ENCODE data around the gene RAE1. TPM values are rescaled to one million over a fixed set of nuclear protein-coding genes. Genes with fewer than 3 reads are reported as not detected.

Gene RAE1, protein sequence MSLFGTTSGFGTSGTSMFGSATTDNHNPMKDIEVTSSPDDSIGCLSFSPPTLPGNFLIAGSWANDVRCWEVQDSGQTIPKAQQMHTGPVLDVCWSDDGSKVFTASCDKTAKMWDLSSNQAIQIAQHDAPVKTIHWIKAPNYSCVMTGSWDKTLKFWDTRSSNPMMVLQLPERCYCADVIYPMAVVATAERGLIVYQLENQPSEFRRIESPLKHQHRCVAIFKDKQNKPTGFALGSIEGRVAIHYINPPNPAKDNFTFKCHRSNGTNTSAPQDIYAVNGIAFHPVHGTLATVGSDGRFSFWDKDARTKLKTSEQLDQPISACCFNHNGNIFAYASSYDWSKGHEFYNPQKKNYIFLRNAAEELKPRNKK
- polyA plus RNA-seq, result 10 to 100 TPM in 1 of 2 donors, 1 to 10 TPM in 1; 8.6 to 25.0 TPM

DNA sequence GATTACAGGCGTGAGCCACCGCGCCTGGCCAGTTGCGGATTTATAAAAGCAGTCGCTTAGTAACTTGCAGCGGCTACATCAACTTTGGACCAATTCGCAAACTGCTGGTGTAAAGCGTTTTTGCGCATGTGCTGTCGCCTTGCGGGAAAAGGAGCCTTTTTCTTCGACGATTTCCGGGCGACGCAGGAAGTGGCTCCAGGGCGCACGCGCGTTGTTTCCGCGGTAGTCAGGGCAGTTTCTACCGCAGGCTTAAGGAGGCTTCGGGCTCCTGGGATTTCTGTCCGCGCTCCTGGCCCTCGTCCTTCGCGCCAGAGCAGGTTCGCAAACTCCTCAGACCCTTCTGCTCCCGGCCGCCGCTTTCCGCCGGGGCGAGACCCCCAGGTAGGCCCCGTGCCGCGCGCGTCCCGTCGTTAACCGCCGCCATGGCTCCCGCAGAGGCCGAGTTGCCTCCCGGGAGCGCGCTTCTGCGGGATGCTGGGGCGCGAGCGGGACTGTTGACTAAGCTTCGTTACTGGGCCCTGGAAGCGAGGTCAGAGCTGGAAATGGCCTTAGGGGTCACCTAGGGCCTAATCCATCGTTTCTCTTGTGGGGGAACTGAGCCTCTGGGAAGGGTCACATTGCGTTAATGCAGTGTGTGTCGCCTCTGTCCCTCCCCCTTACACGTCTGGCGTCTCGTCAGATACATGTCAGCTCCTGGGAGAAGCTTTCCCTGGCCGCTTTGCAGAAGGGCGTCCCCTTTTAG lies at the start of gene RAE1:
Gene RAE1 (plus strand): TSS at position 214 of the 742 bp plus-strand sequence. CDS start 2,784 bp downstream, outside the sequence.
- peak within 1 kb of the TSS; percentile 98 for H3K4me3 ChIP-seq (ENCODE audit: low read depth in 1 of 2, low read length in 2 of 2)
- peaks cover 2 to 6% of the 10 kb centered on the region in 2 donors for H3K4me1 ChIP-seq (ENCODE audit: control insufficient read depth in 2 of 2, insufficient read depth in 2 of 2, low read length in 1 of 2)
- H3K36me3 ChIP-seq (ENCODE audit: control insufficient read depth in 2 of 2, insufficient read depth in 2 of 2, low read length in 1 of 2), result peaks cover 4 to 5% of the 10 kb centered on the region in 2 donors
- H3K9me3 ChIP-seq (ENCODE audit: control insufficient read depth in 2 of 2, insufficient read depth in 1 of 2, low read depth in 1 of 2, low read length in 1 of 2), result no peaks in the 10 kb centered on the region
- WGBS, 2 donors, result 0% methylated on average over 64 of the region's 64 CpGs
- H3K27ac ChIP-seq (ENCODE audit: low read depth in 2 of 2, low read length in 1 of 2), result peak within 1 kb of the TSS; percentile 80 to 95
- no peaks in the 10 kb centered on the region for H3K27me3 ChIP-seq (ENCODE audit: control insufficient read depth in 1 of 2, insufficient read depth in 2 of 2, low read length in 2 of 2)

DNA sequence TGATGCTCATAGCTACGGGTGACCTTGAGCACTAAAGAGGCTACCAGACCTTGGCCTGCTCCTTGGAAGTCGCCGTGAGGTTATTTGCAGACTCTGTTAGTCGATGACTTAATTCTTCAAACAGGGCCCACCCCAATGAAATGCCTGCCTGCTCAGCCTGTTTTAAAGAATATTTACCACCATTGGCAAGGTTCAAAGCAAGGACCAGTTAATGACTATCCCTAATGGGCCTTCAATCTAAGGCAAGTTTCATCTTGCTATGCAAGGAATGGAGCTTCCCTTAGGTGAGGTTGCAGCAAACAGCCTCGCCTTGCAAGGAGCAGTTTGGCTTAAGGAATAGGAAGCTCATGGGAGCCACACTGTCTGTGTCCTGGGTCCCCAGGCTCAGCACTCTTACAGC lies 44.3 kb upstream of the RAE1 start:
- Histone ChIP-seq H3K27me3 (ENCODE audit: control insufficient read depth in 1 of 2, insufficient read depth in 2 of 2, low read length in 2 of 2) (no peaks in the 10 kb centered on the region), H3K9me3 (ENCODE audit: control insufficient read depth in 2 of 2, insufficient read depth in 1 of 2, low read depth in 1 of 2, low read length in 1 of 2) (no peaks in the 10 kb centered on the region), H3K27ac (ENCODE audit: low read depth in 2 of 2, low read length in 1 of 2) (peak overlapping the region; percentile 58 to 75), H3K36me3 (ENCODE audit: control insufficient read depth in 2 of 2, insufficient read depth in 2 of 2, low read length in 1 of 2) (no peaks in the 10 kb centered on the region), H3K4me1 (ENCODE audit: control insufficient read depth in 2 of 2, insufficient read depth in 2 of 2, low read length in 1 of 2) (peaks cover 3 to 10% of the 10 kb centered on the region in 2 donors), H3K4me3 (ENCODE audit: low read depth in 1 of 2, low read length in 2 of 2) (no peak overlapping the region)
- WGBS, 2 donors, result 50 to 59% methylated on average over 5 of the region's 5 CpGs

DNA sequence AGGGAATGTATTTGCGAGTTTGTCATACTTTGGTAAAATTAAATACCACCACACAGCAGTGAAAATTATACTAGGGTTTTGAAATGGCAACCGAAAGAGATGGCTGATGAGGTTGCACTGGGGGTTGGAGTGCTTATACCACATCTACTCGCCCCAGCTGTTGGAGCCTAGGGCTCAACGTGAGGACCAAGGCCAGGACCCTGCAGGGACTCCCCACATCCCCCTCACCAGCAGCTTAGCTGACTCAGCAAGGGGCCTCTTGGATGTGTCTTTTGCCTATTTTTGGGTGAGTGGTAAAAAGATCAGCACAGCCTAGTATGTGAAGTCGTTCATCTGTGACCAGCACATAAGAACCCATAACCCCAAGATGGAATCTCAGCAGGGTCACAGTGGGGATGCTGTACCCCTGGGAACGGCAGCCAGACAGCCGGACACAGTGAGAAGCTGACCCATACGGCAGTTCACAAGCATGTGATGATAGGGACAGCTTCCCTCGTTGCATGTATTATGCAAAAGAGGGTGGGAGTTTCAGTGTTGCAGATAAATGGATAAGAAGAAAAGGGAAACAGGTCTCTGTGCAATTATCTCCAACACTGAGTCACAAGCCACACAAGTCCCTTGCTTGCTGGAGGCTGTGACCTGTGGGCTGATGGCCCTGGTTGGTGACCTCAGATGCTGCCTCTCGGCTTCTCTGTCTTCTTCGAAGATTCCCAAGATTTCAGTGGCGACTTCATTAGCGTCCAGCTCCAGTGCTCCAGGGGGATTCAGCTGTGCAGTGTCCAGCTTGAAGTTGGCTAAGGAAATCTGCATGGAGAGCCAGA lies 42.4 kb upstream of the RAE1 start:
- Histone ChIP-seq H3K4me1 (ENCODE audit: control insufficient read depth in 2 of 2, insufficient read depth in 2 of 2, low read length in 1 of 2) (peaks cover 0 to 10% of the 10 kb centered on the region in 2 donors), H3K27me3 (ENCODE audit: control insufficient read depth in 1 of 2, insufficient read depth in 2 of 2, low read length in 2 of 2) (no peaks in the 10 kb centered on the region), H3K4me3 (ENCODE audit: low read depth in 1 of 2, low read length in 2 of 2) (no peak overlapping the region), H3K27ac (ENCODE audit: low read depth in 2 of 2, low read length in 1 of 2) (no peak overlapping the region), H3K9me3 (ENCODE audit: control insufficient read depth in 2 of 2, insufficient read depth in 1 of 2, low read depth in 1 of 2, low read length in 1 of 2) (no peaks in the 10 kb centered on the region), H3K36me3 (ENCODE audit: control insufficient read depth in 2 of 2, insufficient read depth in 2 of 2, low read length in 1 of 2) (no peaks in the 10 kb centered on the region)
- WGBS, 2 donors, result 66 to 67% methylated on average over 13 of the region's 13 CpGs

DNA sequence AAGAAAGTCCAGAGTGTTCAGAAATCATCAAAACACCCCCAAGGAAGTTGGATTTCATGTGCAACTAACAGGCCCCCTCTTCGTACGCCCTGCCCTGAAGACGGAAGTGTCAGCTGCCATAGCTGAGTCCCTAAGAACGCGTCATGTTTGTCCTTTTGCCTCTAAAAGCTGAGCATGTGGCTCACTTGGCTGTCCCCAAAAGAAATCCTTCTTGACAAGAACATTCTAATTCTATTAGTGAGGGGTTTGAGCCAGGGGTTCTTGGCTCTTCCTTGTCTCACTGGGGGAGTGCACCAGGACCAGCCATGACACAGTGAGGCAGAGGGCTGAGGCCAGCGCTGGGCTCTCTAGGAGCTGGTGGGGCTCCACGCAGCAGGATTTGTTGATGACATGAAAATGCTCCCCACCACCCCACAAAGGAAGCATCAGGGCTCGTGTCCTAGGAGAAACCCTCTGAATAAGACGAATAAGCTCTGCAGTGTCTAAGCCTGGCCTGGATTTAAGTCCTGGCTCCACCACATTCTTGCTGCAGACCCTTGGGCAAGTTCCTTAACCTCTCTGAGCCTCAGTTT lies 41.4 kb upstream of the RAE1 start:
- 76 to 79% methylated on average over 9 of the region's 9 CpGs for WGBS, 2 donors
- no peaks in the 10 kb centered on the region for H3K9me3 ChIP-seq (ENCODE audit: control insufficient read depth in 2 of 2, insufficient read depth in 1 of 2, low read depth in 1 of 2, low read length in 1 of 2)
- no peak overlapping the region for H3K27ac ChIP-seq (ENCODE audit: low read depth in 2 of 2, low read length in 1 of 2)
- no peak overlapping the region for H3K4me3 ChIP-seq (ENCODE audit: low read depth in 1 of 2, low read length in 2 of 2)
- H3K36me3 ChIP-seq (ENCODE audit: control insufficient read depth in 2 of 2, insufficient read depth in 2 of 2, low read length in 1 of 2), result no peaks in the 10 kb centered on the region
- H3K4me1 ChIP-seq (ENCODE audit: control insufficient read depth in 2 of 2, insufficient read depth in 2 of 2, low read length in 1 of 2), result peaks cover 0 to 10% of the 10 kb centered on the region in 2 donors
- no peaks in the 10 kb centered on the region for H3K27me3 ChIP-seq (ENCODE audit: control insufficient read depth in 1 of 2, insufficient read depth in 2 of 2, low read length in 2 of 2)

DNA sequence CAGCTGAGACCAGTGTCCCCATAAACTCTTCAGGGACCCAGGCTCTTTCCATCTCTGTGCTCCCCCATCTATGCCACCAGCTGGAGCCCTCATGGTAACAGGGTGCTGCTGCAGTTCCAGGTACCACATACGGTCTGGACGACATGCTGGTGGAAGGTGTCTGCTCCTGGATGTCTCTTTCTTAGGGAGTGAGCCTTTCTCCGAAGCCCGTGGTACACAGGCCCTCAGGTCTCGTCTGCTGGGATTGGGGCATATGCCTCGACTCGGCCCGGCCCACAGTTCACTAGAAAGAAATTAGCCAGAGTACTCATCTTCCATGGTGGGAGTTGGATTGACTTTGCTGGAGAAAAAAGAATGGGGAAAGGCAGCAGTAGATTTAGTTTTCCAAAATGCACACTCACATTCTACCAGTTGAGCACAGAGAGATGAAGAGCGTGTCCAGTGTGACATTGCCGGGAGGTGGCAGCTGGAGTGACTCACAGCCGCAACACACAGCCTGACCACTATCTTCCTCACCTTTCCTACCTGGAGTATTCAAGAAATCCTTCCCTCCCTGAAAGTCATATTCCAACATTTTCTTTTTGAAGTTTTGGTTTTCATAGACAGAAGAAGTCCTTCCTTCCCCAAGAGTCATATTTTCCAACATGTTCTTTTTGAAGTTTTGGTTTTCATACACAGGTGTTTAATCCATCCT lies 40.1 kb upstream of the RAE1 start:
- Histone ChIP-seq H3K4me3 (ENCODE audit: low read depth in 1 of 2, low read length in 2 of 2) (no peak overlapping the region), H3K27me3 (ENCODE audit: control insufficient read depth in 1 of 2, insufficient read depth in 2 of 2, low read length in 2 of 2) (no peaks in the 10 kb centered on the region), H3K27ac (ENCODE audit: low read depth in 2 of 2, low read length in 1 of 2) (no peak overlapping the region), H3K4me1 (ENCODE audit: control insufficient read depth in 2 of 2, insufficient read depth in 2 of 2, low read length in 1 of 2) (peaks cover 0 to 8% of the 10 kb centered on the region in 2 donors), H3K9me3 (ENCODE audit: control insufficient read depth in 2 of 2, insufficient read depth in 1 of 2, low read depth in 1 of 2, low read length in 1 of 2) (no peaks in the 10 kb centered on the region), H3K36me3 (ENCODE audit: control insufficient read depth in 2 of 2, insufficient read depth in 2 of 2, low read length in 1 of 2) (no peaks in the 10 kb centered on the region)
- 95 to 96% methylated on average over 11 of the region's 11 CpGs for WGBS, 2 donors

DNA sequence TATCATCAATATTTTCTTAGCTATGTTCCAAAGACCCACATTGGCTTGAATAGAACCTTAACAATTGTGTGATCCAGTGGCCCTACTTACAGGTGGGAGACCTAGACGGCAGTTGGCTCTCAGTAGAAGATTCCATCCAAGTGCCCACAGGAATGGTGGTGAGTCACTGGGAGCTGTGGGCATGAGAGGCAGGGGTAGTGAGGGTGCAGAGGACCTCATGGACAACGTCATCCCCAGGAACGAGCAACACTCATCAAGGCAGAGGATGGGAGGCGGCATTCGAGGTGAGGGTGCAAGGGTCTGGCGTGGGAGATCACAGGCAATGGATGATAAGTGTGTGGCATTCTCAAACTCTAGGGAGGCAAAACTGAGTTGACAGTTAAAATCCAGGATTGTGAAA lies 38.9 kb upstream of the RAE1 start:
- Histone ChIP-seq H3K27me3 (ENCODE audit: control insufficient read depth in 1 of 2, insufficient read depth in 2 of 2, low read length in 2 of 2) (no peaks in the 10 kb centered on the region), H3K36me3 (ENCODE audit: control insufficient read depth in 2 of 2, insufficient read depth in 2 of 2, low read length in 1 of 2) (no peaks in the 10 kb centered on the region), H3K27ac (ENCODE audit: low read depth in 2 of 2, low read length in 1 of 2) (no peak overlapping the region), H3K4me3 (ENCODE audit: low read depth in 1 of 2, low read length in 2 of 2) (no peak overlapping the region), H3K4me1 (ENCODE audit: control insufficient read depth in 2 of 2, insufficient read depth in 2 of 2, low read length in 1 of 2) (peaks cover 0 to 13% of the 10 kb centered on the region in 2 donors), H3K9me3 (ENCODE audit: control insufficient read depth in 2 of 2, insufficient read depth in 1 of 2, low read depth in 1 of 2, low read length in 1 of 2) (no peaks in the 10 kb centered on the region)
- 88 to 90% methylated on average over 6 of the region's 6 CpGs for WGBS, 2 donors

DNA sequence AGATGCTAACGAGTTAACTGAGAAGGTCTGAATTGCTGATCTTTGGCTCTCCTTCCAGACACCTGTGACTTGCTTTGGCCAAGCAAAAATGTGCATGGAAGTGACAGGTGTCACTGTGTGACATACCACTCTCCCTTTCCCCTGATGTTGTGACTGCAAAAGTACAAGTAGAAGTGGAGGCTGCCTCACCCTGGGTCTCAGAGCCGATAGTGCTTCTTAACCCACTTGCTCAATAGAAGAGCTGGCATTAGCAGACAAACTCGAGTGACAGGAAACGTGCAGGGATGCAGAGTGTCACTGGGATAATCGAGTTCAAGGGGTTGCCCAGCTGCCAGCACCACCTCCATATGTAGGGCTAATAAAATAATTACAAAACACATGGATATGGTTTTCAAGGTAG lies 37.8 kb upstream of the RAE1 start:
- H3K27me3 ChIP-seq (ENCODE audit: control insufficient read depth in 1 of 2, insufficient read depth in 2 of 2, low read length in 2 of 2), result no peaks in the 10 kb centered on the region
- H3K36me3 ChIP-seq (ENCODE audit: control insufficient read depth in 2 of 2, insufficient read depth in 2 of 2, low read length in 1 of 2), result no peaks in the 10 kb centered on the region
- H3K27ac ChIP-seq (ENCODE audit: low read depth in 2 of 2, low read length in 1 of 2), result no peak overlapping the region
- H3K9me3 ChIP-seq (ENCODE audit: control insufficient read depth in 2 of 2, insufficient read depth in 1 of 2, low read depth in 1 of 2, low read length in 1 of 2), result no peaks in the 10 kb centered on the region
- peaks cover 0 to 15% of the 10 kb centered on the region in 2 donors for H3K4me1 ChIP-seq (ENCODE audit: control insufficient read depth in 2 of 2, insufficient read depth in 2 of 2, low read length in 1 of 2)
- no peak overlapping the region for H3K4me3 ChIP-seq (ENCODE audit: low read depth in 1 of 2, low read length in 2 of 2)
- 44 to 62% methylated on average over 5 of the region's 5 CpGs for WGBS, 2 donors

DNA sequence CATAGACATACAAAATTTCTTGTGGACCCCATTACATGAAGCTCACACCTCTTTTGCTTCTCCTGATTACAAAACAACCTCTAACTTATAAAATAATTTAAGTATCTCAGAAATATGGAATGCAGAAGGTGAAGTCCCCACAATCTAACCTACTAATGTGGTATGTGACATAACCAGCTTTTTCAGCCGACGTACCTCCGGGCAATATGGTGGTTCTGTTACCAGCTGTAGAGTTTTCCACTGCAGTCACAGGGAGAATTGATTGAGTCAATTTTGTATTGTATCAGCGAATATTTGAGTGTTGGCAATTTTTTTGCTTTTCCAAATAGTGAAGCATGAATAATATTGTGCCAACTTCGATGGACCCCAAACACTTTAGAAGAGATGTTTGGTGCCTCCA lies 37.1 kb upstream of the RAE1 start:
- Histone ChIP-seq H3K4me1 (ENCODE audit: control insufficient read depth in 2 of 2, insufficient read depth in 2 of 2, low read length in 1 of 2) (peaks cover 2 to 15% of the 10 kb centered on the region in 2 donors), H3K36me3 (ENCODE audit: control insufficient read depth in 2 of 2, insufficient read depth in 2 of 2, low read length in 1 of 2) (no peaks in the 10 kb centered on the region), H3K4me3 (ENCODE audit: low read depth in 1 of 2, low read length in 2 of 2) (no peak overlapping the region), H3K27ac (ENCODE audit: low read depth in 2 of 2, low read length in 1 of 2) (no peak overlapping the region), H3K9me3 (ENCODE audit: control insufficient read depth in 2 of 2, insufficient read depth in 1 of 2, low read depth in 1 of 2, low read length in 1 of 2) (no peaks in the 10 kb centered on the region), H3K27me3 (ENCODE audit: control insufficient read depth in 1 of 2, insufficient read depth in 2 of 2, low read length in 2 of 2) (no peaks in the 10 kb centered on the region)
- WGBS, 2 donors, result 89 to 92% methylated on average over 5 of the region's 5 CpGs

Measured in esophagus (tissue), 2 donors.